GM18870 (cell line): ENCODE results near the gene RNPC3.

Experiments used
- ATAC-seq: cut with Tn5 transposase; IDR thresholded peaks from one replicate; pipeline ENCODE4 v1.9.1; 2021; ENCODE audit warnings: moderate library complexity; ENCODE audit not compliant: unreplicated experiment

RNPC3 gene, protein sequence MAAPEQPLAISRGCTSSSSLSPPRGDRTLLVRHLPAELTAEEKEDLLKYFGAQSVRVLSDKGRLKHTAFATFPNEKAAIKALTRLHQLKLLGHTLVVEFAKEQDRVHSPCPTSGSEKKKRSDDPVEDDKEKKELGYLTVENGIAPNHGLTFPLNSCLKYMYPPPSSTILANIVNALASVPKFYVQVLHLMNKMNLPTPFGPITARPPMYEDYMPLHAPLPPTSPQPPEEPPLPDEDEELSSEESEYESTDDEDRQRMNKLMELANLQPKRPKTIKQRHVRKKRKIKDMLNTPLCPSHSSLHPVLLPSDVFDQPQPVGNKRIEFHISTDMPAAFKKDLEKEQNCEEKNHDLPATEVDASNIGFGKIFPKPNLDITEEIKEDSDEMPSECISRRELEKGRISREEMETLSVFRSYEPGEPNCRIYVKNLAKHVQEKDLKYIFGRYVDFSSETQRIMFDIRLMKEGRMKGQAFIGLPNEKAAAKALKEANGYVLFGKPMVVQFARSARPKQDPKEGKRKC

DNA sequence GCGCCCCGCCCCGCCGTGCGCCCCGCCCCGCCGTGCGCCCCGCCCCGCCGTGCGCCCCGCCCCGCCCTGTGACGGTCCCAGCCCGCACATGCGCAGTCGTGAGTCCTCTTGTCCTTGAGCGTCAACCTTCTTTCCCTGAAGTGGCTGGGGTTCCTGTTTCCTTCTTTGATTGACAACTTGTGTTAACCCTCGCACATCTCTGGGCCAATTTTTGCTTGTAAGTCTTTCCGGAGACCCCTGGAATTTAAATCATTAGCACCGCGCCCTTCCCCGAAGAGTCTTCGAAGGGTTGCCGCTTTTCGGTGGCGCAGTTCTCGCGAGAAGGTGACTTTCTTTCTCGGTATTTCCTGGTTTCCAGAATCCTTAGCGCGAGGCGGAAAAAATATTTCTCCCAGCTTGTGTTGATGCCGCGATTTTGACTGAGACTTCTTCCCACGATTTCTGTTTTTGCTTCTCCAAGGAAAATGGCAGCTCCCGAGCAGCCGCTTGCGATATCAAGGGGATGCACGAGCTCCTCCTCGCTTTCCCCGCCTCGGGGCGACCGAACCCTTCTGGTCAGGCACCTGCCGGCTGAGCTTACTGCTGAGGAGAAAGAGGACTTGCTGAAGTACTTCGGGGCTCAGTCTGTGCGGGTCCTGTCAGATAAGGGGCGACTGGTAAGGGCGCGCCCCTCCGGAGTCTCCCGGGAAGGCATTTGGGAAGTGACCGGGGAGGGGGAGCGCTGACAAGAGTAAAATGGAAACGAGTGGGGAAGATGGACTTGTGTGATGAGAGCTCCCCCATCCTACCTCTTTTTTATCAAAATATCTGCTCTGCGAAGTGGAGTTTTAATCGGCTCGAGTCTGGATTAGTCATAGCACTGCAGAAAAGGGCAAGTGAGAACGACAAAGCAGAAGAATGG lies at the start of gene RNPC3:
Gene RNPC3, plus strand, starts transcription at position 93 of the 901 bp plus-strand sequence. Its CDS starts 372 bp downstream, at position 465.
- ATAC-seq, result peak; percentile 77

DNA sequence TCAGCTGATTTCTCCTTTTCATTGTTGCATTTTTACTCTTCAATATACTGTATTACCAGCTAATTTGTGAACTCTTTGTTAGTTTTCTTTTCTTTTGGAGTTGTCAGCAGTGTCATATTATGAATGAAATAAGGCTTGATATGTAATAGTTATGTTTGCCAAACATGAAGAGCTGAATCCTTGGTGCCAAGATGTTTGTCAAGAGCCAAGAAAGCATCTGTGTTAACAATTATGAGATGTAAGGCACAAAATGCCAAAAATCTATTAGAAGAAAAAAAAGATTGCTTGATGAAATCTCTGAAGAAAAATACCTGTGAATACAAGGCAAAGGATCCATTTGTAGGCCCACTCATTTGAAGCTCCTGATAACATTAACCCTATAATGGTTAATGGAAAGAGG lies 48.4 kb upstream of the RNPC3 start:
- no peak for ATAC-seq

DNA sequence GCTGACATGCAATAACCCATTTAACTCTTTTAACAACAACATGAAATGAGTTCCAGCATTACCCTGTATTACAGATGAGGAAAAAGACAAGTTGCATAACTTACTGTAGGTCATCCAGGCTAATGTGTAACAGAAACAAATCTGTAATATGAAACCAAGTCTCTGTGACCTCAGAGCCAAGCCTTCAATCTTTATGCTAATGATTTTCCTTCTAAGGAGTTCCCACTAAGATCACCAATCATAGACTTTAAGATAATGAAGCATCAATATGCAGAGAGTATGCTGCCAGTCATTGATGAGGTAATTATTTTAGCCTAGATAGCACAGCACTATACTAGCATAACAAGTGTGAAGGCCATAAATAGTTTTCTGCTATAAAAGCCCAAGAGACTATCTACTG lies 35.6 kb upstream of the RNPC3 start:
- ATAC-seq, result peak; percentile 83

DNA sequence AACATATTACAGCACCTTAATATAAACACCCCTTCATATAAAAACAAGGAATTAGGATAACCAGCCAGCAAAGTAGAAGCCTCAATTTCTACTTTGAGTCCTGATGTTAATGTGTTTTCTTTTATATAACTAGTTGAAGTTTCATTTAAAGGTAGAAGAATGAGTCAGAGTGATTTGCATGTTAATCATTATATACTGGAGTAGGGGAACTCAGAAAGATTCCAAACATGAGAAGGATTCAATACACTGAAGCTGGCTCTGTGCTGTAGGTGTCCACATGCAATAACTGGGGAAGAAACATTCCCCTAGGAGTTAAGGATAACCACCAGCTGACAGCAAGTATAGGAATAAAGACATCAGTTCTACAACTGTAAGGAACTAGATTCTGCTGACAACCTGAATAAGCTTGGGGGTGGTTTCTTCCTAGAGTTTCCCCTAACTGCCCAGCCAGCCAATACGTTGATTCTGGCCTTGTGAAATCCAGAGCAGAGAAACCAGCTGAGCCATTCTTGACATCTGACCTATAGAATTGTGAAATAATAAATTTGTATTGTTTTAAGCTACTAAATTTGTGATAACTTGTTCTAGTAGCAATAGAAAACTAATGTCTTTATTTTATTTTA lies 33.4 kb upstream of the RNPC3 start:
- ATAC-seq, result no peak

DNA sequence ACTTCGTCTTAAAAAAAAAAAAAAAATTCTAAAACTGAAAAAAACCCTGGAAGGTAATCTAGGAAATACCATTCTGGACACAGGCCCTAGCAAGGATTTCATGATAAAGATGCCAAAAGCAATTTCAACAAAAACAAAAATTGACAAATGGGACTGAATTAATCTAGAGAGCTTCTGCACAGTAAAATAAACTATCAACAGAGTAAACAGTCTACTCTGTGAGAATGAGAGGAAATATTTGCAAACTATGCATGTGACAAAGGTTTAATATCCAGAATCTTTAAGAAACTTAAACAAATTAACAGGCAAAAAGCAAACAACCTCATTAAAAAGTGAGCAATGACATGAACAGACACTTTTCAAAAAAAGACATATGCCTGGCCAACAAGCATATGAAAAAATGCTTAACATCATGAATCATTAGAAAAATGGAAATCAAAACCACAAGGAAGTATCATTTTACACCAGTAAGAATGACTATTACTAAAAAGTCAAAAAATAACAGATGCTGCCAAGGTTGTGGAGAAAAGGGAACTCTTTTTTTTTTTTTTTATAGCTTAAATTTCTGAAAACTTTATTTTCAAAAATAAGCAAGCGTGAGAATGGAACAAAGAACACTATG lies 29.4 kb upstream of the RNPC3 start:
- ATAC-seq, result no peak

DNA sequence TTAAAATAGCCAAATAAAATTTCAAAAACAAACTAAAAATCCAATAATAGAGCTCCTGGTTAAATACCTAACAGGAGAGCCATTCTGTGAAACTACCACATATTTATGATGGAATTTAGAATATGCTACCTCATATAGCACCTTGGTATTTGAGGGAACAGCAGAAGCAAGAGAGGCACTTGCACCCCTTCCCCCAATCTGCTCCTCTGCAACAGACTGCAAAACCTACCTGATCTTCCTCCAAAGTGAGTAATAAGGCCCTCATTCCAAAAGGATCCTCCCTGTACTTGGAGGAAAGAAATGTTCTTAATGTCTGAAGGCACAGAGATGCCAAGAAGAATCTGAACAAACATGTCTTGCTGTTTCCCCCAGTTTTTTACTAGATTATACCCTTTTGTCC lies 28.1 kb upstream of the RNPC3 start:
- ATAC-seq, result no peak

DNA sequence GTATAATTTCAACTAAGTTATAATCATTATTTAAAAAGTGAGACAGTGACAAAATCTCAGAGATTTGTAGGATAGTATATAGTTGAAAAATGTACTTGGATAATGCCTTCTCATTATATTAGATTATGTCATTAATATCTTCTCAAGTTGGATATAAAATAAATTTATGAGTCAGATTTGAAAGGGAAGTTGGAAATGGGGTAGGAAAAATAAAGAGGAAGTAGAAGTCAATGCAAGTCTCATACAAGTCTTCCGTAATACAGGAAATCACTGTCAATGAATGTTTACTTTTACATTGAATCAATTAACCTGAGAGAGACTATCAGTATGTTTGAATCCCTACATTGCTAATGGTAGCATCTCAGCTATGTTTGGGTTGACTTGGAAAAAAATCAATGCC lies 16.2 kb upstream of the RNPC3 start:
- no peak for ATAC-seq

DNA sequence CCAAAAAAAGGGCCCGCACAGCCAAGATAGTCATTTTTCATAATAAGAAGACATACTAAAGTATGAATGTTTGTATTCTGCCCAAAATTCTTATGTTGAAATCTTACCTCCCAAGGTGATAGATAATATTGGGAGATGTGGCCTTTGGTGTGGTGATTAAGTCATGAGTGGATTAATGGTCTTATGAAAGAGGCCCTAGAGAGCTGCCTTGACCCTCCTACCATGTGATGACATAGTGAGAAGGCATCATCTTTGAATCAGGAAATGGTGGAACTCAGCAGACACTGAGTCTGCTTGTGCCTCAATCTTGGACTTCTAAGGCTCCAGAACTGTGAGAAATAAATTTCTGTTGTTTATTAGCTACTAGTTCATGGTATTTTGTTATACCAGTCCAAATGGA lies 11.8 kb upstream of the RNPC3 start:
- ATAC-seq, result no peak

DNA sequence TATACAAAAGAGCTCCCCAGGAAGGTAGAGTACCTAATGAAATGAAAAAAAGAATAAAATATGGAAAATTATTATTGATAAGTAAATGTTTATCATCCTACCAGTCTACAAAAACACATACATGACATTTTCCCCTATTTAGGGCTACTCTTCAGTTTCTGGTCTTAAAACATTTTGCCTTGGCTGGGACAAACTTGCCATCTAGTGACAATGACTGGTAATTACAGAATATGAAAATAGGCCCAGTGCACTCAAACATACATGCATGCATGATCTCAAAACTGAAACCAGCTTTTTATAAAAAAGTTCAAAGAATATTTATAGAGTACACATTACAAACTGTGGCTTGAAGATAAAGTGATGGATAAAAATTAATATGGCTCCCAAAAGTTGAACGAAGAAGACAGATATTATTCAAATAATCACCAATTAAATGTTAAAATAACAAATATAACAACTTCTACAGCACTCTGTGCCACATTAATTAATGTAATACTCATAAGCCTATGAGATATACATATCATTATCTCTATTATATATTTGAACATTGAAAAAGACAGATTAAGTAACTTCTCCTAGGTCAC lies 10.5 kb upstream of the RNPC3 start:
- peak; percentile 81 for ATAC-seq

DNA sequence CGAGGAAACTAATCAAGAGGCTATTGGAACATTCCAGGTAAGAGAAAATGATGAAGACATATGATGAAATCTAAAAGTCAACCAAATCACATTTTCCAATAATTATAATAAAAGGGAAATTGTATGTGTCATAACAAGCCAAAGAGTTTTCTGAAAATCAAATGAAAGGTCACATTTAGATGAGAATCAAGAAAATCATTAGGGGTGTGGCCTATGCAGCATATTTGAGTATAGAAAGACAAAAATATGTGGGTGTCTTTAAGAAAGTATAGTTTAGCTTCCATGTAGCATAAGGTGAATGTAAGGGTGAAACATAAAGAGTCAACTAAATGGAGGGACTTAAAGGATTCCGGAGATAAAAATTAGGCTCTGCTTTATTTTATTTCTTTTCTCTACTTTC lies 9.2 kb upstream of the RNPC3 start:
- ATAC-seq, result no peak

DNA sequence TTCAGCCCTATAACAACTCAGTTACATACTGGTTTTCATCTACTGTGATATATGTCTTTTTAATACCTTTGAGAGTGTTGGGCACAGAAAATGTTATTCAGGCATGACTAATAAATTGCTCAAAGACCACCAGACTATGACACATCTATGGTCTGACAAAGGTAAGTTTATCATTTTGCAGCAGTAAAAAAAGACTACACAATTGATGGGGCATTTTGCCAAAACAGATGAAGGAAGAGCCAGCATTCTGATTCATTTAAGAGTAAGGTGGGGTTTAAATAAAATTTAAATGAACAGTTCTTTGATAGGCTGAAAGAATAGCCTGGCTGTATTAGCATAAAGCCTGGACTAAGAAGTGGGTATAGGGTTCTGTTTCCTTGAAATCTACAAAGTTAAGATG lies 8.8 kb upstream of the RNPC3 start:
- ATAC-seq, result no peak

DNA sequence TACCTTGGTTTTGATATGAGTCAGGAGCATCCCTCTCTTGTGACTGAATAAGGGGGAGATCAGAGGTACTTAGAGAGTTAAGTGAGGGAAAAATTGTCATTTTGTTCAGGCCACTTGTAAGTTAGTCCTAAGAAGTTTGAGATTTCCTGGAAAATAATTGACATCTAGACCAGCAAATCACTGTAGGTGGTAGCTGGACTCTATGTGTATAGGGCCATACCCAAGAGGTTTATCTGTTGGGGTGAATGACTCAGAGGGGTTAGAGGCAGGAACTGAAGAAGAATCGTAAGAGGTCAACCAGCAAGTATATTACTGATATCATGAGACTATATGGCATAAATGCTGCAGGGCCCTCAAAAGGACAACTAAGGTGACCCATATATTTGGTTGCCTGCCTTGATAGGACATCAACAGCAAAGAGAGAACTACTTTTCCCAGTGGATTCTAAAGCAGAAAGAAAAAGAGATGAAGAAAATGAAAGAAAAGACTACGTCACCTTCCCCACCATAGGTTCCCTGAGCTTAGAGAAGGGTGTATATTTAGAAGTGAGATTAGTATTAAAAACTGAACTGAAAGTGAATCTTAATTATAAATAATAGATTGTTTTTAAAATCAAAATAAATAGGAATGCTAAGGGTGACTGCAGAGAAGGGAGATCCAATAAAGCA lies 8.0 kb upstream of the RNPC3 start:
- ATAC-seq, result peak; percentile 82

DNA sequence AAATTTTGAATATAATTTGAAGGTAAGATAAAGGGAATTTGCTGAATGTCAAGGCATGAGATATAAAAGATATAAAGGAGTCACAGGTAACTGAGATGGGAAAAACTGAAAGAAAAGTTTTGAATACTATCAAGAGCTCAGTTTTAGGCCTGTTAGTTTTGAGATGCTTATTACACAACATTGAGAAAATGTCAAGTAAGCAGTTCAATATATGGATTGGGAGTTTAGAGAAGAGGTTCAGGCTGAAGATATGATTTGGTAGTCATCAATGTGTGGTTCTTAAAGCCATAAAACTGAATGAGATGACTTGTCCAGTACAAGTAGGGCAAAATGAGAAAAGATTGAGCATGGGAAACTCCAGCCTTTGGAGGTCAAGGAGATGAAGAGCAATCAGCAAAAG lies 4.7 kb upstream of the RNPC3 start:
- ATAC-seq, result no peak

DNA sequence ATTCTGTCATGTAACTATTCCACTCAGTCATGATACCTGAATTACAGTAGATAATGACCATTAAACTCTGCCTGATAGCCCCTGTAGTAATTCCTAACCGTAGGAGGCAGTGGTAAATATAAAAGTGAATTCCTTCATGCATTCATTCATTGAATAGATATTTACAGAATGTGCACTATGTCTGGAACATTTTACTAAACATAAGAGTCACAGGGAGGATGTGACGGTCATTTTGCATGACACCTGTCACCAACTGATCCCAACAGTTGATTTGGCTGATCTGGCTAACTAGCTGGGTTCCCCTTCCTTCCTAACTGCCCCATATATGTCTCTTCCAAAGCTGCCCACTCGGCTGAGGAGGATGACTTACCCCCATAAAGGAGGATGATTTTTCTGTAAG lies 2.2 kb upstream of the RNPC3 start:
- ATAC-seq, result no peak

DNA sequence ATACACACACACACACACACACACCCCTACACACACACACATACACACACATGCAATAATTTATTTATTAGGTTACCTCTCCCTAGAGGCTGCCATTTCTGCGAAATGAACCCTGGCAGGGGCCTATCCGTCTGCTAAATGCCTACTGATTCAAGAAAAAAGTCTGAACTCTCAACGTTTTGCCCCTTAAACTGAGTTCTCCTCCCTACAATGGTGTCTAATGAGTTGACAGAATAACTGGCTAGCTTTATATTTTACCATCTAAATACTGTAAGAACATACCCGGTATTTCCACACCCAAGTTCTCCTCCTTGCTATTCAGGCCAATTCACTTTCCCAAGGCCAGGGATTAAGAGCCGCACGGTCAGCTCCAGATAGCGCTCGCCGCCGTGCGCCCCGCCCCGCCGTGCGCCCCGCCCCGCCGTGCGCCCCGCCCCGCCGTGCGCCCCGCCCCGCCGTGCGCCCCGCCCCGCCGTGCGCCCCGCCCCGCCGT lies 339 bp upstream of the RNPC3 start:
- peak; percentile 36 for ATAC-seq

DNA sequence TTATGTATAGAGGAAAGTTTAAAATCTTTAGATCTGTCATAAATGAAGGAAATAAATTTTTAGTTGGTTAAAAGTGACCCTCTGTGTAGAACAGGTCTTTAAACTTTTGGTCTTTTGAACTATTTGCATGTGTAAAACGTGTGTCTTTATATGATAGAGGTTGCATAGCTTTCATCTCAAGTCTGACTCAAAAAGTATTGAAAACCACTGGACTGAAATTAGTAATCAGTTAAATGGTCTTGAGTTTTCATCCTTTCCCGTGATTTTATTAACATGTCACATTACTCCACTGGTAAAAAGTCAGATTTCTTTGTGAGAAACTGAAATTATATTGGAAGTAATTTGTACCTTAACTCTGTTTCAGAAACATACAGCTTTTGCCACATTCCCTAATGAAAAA lies 1.8 kb downstream of the RNPC3 start:
- peak; percentile 34 for ATAC-seq

DNA sequence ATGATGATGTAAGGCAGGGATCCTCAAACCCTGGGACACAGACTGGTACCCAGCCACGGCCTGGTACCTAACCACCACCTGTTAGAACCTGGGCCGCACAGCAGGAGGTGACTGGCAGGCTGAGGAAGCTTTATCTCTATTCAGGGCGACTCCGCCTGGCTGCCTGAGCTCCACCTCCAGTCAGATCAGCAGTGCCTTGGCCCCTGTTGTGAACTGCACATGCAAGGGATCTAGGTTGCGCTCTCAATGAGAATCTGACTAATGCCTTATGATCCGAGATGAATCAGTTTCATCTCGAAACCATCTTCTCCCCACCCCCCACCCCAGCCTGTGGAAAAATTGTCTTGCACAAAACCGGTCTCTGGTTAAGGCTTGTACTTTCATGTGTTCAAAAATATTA lies 4.2 kb downstream of the RNPC3 start:
- ATAC-seq, result no peak

DNA sequence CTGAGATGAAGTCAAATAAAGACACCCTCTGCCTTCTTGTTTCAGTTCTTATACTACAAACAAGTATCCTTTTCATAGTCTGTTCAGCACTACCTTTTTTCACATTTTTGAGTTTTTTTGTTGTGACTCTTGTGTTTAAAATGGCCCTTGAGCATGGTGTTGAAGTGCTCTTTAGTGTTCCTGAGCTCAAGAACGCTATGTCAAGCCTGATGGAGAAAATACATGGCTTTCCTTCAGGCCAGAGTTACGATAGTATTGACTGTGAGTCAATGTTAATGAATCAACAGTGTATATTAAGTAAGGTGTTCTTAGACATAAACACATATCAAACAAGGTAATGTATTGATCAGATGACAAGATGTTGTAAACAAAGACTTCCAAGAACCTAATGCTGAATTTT lies 12.7 kb downstream of the RNPC3 start:
- ATAC-seq, result no peak

DNA sequence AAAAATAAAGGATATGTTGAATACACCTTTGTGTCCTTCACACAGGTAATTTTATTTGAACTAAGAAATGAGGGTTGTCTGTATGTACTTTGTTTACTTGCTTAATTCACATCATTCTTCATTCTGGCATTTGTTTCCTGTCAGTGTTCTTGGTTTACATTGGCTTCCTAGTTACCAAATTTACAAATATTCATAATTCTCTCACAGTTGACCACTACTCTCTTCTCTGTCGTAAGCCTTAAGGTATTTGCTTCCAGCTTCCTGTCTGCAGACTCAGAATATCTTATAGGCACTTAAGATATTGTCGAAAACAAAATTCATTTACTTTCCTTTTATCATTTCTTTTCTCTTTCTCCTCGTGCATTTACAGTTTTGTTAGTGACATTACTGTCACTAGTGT lies 15.9 kb downstream of the RNPC3 start:
- no peak for ATAC-seq

DNA sequence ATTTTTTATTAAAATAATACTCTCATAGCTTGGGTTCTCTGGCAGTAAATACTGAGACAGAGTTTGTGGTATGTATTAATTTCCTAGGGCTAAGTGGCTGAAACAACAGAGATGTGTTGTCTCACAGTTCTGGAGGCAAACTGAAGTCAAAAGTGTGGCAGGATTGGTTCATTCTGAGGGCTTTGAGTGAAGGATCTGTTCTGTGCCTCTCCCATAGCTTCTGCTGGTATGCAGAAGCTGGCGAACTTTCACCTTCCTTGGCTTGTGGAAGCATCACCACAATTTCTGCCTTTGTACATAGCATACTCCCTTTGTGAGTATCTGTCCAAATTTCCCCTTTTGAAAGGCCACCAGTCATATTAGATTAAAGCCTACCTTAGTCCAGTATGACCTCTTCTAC lies 21.0 kb downstream of the RNPC3 start:
- no peak for ATAC-seq
